A673 (cell line): ENCODE data around the gene BAIAP2L2. TPM values are rescaled to one million over a fixed set of nuclear protein-coding genes. Genes with fewer than 3 reads are reported as not detected.
"Not testable (repeated sequence)": the region's sequence is repeated elsewhere in the genome, so short reads cannot be mapped to it uniquely, and the experiment has no call there.

Experiments
- BruUV-seq: library from RNA; stranded (reverse); fragments of 400-500 nt; replicated peaks from 2 replicates; lab custom pipeline; 2021; lab: Mats Ljungman, UMichigan
- CTCF ChIA-PET: fragments of 300-600 bp; sonication (Branson Sonifier 250); formaldehyde crosslinking; loops from one replicate; lab custom pipeline; 2022; ENCODE audit warnings: antibody characterized with exemption; lab: Charles Lee
- POLR2A ChIA-PET: fragments of 300-600 bp; sonication (Branson Sonifier 250); formaldehyde crosslinking; loops from one replicate; lab custom pipeline; 2022; ENCODE audit warnings: antibody characterized with exemption; ENCODE audit not compliant: low non-redundant PET; lab: Charles Lee
- DNase-seq: peaks from one replicate; pipeline ENCODE4 v3.0.0-alpha.2; 2015; ENCODE audit warnings: low spot score
- H3K27ac ChIP-seq: fragments of 200-600 bp; sonication (generic); 2 replicates; pipeline ENCODE4 v1.5.1; 2016; ENCODE audit warnings: mixed run types, low read depth, mild to moderate bottlenecking, mixed read lengths, antibody characterized with exemption, low read length; ENCODE audit not compliant: poor library complexity, severe bottlenecking
- H3K27me3 ChIP-seq: fragments of 200-600 bp; sonication (generic); replicated peaks from 2 replicates; pipeline ENCODE4 v1.6.1; 2017; ENCODE audit warnings: mixed run types, low read depth, mild to moderate bottlenecking, mixed read lengths, antibody characterized with exemption, low read length; ENCODE audit not compliant: insufficient read depth, poor library complexity
- H3K36me3 ChIP-seq: fragments of 200-600 bp; sonication (generic); 2 replicates; pipeline ENCODE4 v1.6.1; 2016; ENCODE audit warnings: mixed run types, mild to moderate bottlenecking, mixed read lengths, antibody characterized with exemption, low read length; ENCODE audit not compliant: insufficient read depth, poor library complexity, severe bottlenecking
- H3K4me1 ChIP-seq: fragments of 200-600 bp; sonication (generic); 2 replicates; pipeline ENCODE4 v1.6.1; 2017; ENCODE audit warnings: mixed run types, mild to moderate bottlenecking, mixed read lengths, antibody characterized with exemption, low read length; ENCODE audit not compliant: insufficient read depth, poor library complexity, severe bottlenecking
- H3K4me3 ChIP-seq: fragments of 200-600 bp; sonication (generic); 2 replicates; pipeline ENCODE4 v1.5.1; 2016; ENCODE audit warnings: low read depth, mixed run types, mild to moderate bottlenecking, mixed read lengths, low read length; ENCODE audit not compliant: poor library complexity, severe bottlenecking
- H3K9me3 ChIP-seq: fragments of 200-600 bp; sonication (generic); 2 replicates; pipeline ENCODE4 v1.6.1; 2016; ENCODE audit warnings: mixed run types, low read depth, mild to moderate bottlenecking, mixed read lengths, antibody characterized with exemption, low read length; ENCODE audit not compliant: poor library complexity, severe bottlenecking
- EZH2 ChIP-seq: fragments of 200-600 bp; sonication (generic); IDR thresholded peaks from 2 replicates; pipeline ENCODE4 v1.6.1; 2017; ENCODE audit warnings: borderline replicate concordance, low read depth, mild to moderate bottlenecking, mixed read lengths, antibody characterized with exemption, low read length; ENCODE audit not compliant: poor library complexity, severe bottlenecking
- intact Hi-C: fragments of 100-400 bp; cut with micrococcal nuclease; formaldehyde crosslinking; loops from one replicate; pipeline ENCODE4 v1.10.0; 2022; ENCODE audit not compliant: unreplicated experiment
- total RNA-seq: library from RNA; stranded (reverse); gene quantifications from 2 replicates; pipeline ENCODE4 v1.2.3, GENCODE V29; 2021
- TF ChIP-seq, protein P1 (sequence below): fragments of 300-800, 200-600 bp; sonication (generic); conservative IDR thresholded peaks from 2 replicates; pipeline ENCODE4 v1.5.1; 2017; ENCODE audit warnings: low read depth, mild to moderate bottlenecking, antibody characterized with exemption, low read length, moderate library complexity, mixed read lengths

The BAIAP2L2 gene
- total RNA-seq, 1 experiment from 2014 or later: 2.5 TPM

DNA sequence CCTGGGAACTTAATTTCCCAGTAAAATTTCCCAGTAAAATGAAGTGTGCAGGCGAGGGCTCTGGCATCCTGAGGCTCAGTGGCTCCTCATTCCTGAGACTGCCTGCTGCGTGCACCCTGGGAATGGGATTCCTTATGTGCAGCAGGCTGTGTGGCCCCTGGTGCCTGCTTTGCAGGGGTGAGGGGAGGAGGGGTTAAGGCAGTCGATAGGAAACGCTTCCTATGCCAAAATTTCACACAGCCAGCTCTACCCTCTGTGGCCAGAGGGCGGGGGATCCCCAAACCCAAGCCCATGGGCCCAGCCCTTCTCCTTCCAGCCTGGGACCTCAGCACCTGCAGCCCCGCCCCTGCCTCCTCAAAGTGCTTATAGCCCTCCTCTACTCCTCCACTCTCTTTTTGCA, 12.1 kb upstream of the BAIAP2L2 start:
- no peak overlapping the region for H3K27ac ChIP-seq
- no peaks in the 10 kb centered on the region for H3K4me1 ChIP-seq
- no peaks in the 10 kb centered on the region for H3K9me3 ChIP-seq
- CTCF ChIA-PET: no interaction called here
- H3K4me3 ChIP-seq: no peak overlapping the region
- no TSS peak for BruUV-seq
- DNase-seq: no peak
- intact Hi-C loops: no loop called here
- H3K36me3 ChIP-seq: no peaks in the 10 kb centered on the region
- POLR2A ChIA-PET: no interaction called here
- TF ChIP-seq, protein P1, sequence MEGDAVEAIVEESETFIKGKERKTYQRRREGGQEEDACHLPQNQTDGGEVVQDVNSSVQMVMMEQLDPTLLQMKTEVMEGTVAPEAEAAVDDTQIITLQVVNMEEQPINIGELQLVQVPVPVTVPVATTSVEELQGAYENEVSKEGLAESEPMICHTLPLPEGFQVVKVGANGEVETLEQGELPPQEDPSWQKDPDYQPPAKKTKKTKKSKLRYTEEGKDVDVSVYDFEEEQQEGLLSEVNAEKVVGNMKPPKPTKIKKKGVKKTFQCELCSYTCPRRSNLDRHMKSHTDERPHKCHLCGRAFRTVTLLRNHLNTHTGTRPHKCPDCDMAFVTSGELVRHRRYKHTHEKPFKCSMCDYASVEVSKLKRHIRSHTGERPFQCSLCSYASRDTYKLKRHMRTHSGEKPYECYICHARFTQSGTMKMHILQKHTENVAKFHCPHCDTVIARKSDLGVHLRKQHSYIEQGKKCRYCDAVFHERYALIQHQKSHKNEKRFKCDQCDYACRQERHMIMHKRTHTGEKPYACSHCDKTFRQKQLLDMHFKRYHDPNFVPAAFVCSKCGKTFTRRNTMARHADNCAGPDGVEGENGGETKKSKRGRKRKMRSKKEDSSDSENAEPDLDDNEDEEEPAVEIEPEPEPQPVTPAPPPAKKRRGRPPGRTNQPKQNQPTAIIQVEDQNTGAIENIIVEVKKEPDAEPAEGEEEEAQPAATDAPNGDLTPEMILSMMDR: no peak
- no peak for TF ChIP-seq EZH2
- no peaks in the 10 kb centered on the region for H3K27me3 ChIP-seq

GRCh38 chr22:38120359-38121110, 10.1 kb upstream of the BAIAP2L2 start:
- CTCF ChIA-PET: no interaction called here
- intact Hi-C loops: no loop called here

DNA sequence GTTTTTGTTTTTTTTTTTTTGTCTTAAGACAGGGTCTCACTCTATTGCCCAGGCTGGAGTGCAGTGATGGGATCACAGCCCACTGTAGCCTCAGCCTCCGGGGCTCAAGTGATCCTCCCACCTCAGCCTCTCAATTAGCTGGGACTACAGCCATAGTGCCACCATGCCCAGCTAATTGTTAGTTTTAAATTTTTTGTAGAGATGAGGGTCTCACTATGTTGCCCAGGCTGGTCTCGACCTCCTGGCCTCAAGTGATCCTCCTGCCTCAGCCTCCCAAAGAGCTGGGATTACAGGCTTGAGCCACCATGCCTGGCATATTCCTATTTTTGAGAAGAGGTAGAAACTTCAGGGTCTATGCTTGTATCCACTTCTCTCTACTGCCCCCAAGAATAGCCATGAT, 8.3 kb upstream of the BAIAP2L2 start:
- H3K9me3 ChIP-seq, H3K36me3 ChIP-seq, BruUV-seq, intact Hi-C loops, DNase-seq, CTCF ChIA-PET, H3K27me3 ChIP-seq, H3K27ac ChIP-seq, H3K4me1 ChIP-seq, H3K4me3 ChIP-seq: not testable (repeated sequence)
- POLR2A ChIA-PET: interaction anchor here (0.8 kb wide), 1 partner anchor 15 kb away, joined by 3 read pairs; no protein-coding TSS in a partner anchor

More at GRCh38 chr22:38120359-38121110, 10.1 kb upstream of the BAIAP2L2 start:
- POLR2A ChIA-PET: no interaction called here
- no peak for DNase-seq
- TF ChIP-seq, protein P1: no peak
- no peak for TF ChIP-seq EZH2
- Histone ChIP-seq H3K4me1 (no peaks in the 10 kb centered on the region), H3K27ac (no peak overlapping the region), H3K4me3 (no peak overlapping the region), H3K9me3 (no peaks in the 10 kb centered on the region), H3K27me3 (no peaks in the 10 kb centered on the region), H3K36me3 (no peaks in the 10 kb centered on the region)
- no TSS peak for BruUV-seq
